ENCODE data around the gene PLPP3.

- TF ChIP-seq SP1 (IDR thresholded peaks at IDR 0.05; ENCODE audit: low read depth, low read length), result no peak
- no peak for TF ChIP-seq POLR2AphosphoS5 (IDR thresholded peaks at IDR 0.05; ENCODE audit: low read depth, low read length)
- no peak for TF ChIP-seq EGR1 (IDR thresholded peaks at IDR 0.05; ENCODE audit: borderline replicate concordance, low read depth, low read length)
- no peak for TF ChIP-seq CTCF (IDR thresholded peaks at IDR 0.05; ENCODE audit: control extremely low read depth in 1 of 3, insufficient read depth in 1 of 3, low read depth in 1 of 3, low read length in 3 of 3)
These were observed 47.8 kb upstream of the PLPP3 start for GRCh38 chr1:56627019-56627635.

Data from H1 (cell line).